Astrocyte (in vitro differentiated cells and primary cell): ENCODE data around the gene FAM20B. TPM values are rescaled to one million over a fixed set of nuclear protein-coding genes. Genes with fewer than 3 reads are reported as not detected.

Source experiments
- DNase-seq: peaks from one replicate; pipeline ENCODE4 v3.0.0-alpha.2; 2010; ENCODE audit warnings: low read depth
- FAIRE-seq: peaks from 2 replicates; lab custom pipeline; 2011; peaks lifted over from hg19 to GRCh38; lab: Jason Lieb, UNC
- H2AFZ ChIP-seq: 2 replicates; pipeline ENCODE4 v1.6.0; 2012; ENCODE audit warnings: low read depth, low read length, inconsistent platforms
- H3K27ac ChIP-seq: 2 replicates; pipeline ENCODE4 v1.5.1; 2011; ENCODE audit warnings: low read depth, low read length, inconsistent platforms
- H3K27me3 ChIP-seq: 2 replicates; pipeline ENCODE4 v1.6.0; 2011; ENCODE audit warnings: low read length, inconsistent platforms; ENCODE audit not compliant: insufficient read depth
- H3K36me3 ChIP-seq: 2 replicates; pipeline ENCODE4 v1.5.1; 2011; ENCODE audit warnings: low read length, inconsistent platforms; ENCODE audit not compliant: insufficient read depth
- H3K4me1 ChIP-seq: 2 replicates; pipeline ENCODE4 v1.5.1; 2011; ENCODE audit warnings: low read length, inconsistent platforms; ENCODE audit not compliant: insufficient read depth
- H3K4me2 ChIP-seq: 2 replicates; pipeline ENCODE4 v1.6.0; 2012; ENCODE audit warnings: low read length, inconsistent platforms
- H3K4me3 ChIP-seq: 2 replicates; pipeline ENCODE4 v1.5.1; 2011; ENCODE audit warnings: low read depth, mild to moderate bottlenecking, low read length, inconsistent platforms; ENCODE audit not compliant: insufficient read depth
- H3K79me2 ChIP-seq: 2 replicates; pipeline ENCODE4 v1.6.0; 2012; ENCODE audit warnings: mild to moderate bottlenecking, low read length, inconsistent platforms; ENCODE audit not compliant: insufficient read depth
- H3K9ac ChIP-seq: 2 replicates; pipeline ENCODE4 v1.6.0; 2012; ENCODE audit warnings: mild to moderate bottlenecking, low read length, inconsistent platforms
- H3K9me3 ChIP-seq: 2 replicates; pipeline ENCODE4 v1.5.1; 2012; ENCODE audit warnings: low read depth, mild to moderate bottlenecking, low read length, inconsistent platforms; ENCODE audit not compliant: insufficient read depth
- H4K20me1 ChIP-seq: 2 replicates; pipeline ENCODE4 v1.6.0; 2012; ENCODE audit warnings: low read length, inconsistent platforms; ENCODE audit not compliant: insufficient read depth
- H3K27ac Mint-ChIP-seq: one replicate; pipeline ENCODE4 v1.8.0; 2021; ENCODE audit warnings: mild to moderate bottlenecking, mixed read lengths; ENCODE audit not compliant: unreplicated experiment
- H3K27me3 Mint-ChIP-seq: one replicate; pipeline ENCODE4 v1.8.0; 2021; ENCODE audit warnings: low read depth, mixed read lengths; ENCODE audit not compliant: unreplicated experiment
- H3K36me3 Mint-ChIP-seq: one replicate; pipeline ENCODE4 v1.8.0; 2021; ENCODE audit warnings: low read depth, mixed read lengths; ENCODE audit not compliant: unreplicated experiment
- H3K4me1 Mint-ChIP-seq: one replicate; pipeline ENCODE4 v1.8.0; 2021; ENCODE audit warnings: low read depth, mixed read lengths; ENCODE audit not compliant: unreplicated experiment
- H3K4me3 Mint-ChIP-seq: one replicate; pipeline ENCODE4 v1.8.0; 2021; ENCODE audit warnings: mild to moderate bottlenecking, moderate library complexity, mixed read lengths; ENCODE audit not compliant: unreplicated experiment
- H3K9me3 Mint-ChIP-seq: one replicate; pipeline ENCODE4 v1.8.0; 2021; ENCODE audit warnings: mild to moderate bottlenecking, mixed read lengths; ENCODE audit not compliant: unreplicated experiment
- CTCF ChIP-seq: IDR thresholded peaks from 2 replicates; pipeline ENCODE4 v1.5.1; 2011; ENCODE audit warnings: low read depth, mild to moderate bottlenecking, inconsistent platforms, low read length, moderate library complexity; ENCODE audit not compliant: insufficient read depth
- EZH2 ChIP-seq: IDR thresholded peaks from 2 replicates; pipeline ENCODE4 v1.6.1; 2012; ENCODE audit warnings: mild to moderate bottlenecking, low read length, inconsistent platforms; ENCODE audit not compliant: insufficient read depth
- total RNA-seq: library from RNA; stranded (reverse); gene quantifications from 2 replicates; pipeline ENCODE4 v1.2.1, GENCODE V29; 2021

Gene FAM20B
- total RNA-seq, 1 donor from 2014 or later, result 34.0 TPM

DNA sequence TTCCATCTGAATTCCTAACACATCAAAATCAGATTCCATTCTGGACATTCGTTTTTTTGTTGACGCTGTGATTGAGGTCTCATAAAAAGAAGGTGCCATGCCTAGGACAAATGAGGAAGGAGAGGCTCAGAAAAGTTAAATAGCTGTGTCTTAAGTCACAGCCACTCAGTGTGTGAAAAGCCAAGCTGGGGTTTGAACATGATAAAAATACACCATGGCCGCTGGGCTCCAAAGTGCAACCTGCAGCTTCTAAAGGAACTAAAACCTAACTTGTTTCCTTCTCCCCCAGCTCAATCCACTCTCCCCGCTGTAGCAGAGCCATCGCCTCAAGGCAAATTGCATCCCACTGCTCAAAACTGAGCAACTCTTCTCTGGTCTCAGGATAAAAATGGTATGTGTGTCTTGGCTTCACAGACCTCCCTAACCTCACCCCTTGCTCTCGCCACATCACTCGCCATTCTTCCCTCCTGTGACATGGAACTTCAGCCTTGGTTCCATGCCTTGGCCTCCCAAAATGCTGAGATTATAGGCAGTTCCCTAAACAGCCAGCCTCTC lies 22.1 kb upstream of the FAM20B start:
- Histone ChIP-seq H3K27me3 (no peaks in the 10 kb centered on the region), H3K36me3 (no peaks in the 10 kb centered on the region), H3K9ac (no peak overlapping the region), H3K9me3 (no peaks in the 10 kb centered on the region), H3K4me3 (no peak overlapping the region), H3K4me1 (no peaks in the 10 kb centered on the region), H3K79me2 (no peaks in the 10 kb centered on the region), H3K4me2 (no peak overlapping the region), H4K20me1 (no peaks in the 10 kb centered on the region), H3K27ac (no peak overlapping the region), H2AFZ (no peak overlapping the region)
- Mint-ChIP-seq H3K27ac (no peak overlapping the region), H3K9me3 (no peaks in the 10 kb centered on the region), H3K4me3 (no peak overlapping the region), H3K27me3 (no peaks in the 10 kb centered on the region), H3K4me1 (no peaks in the 10 kb centered on the region), H3K36me3 (no peaks in the 10 kb centered on the region)
- DNase-seq (no peak), FAIRE-seq (no peak)
- TF ChIP-seq EZH2 (no peak), CTCF (no peak)

DNA sequence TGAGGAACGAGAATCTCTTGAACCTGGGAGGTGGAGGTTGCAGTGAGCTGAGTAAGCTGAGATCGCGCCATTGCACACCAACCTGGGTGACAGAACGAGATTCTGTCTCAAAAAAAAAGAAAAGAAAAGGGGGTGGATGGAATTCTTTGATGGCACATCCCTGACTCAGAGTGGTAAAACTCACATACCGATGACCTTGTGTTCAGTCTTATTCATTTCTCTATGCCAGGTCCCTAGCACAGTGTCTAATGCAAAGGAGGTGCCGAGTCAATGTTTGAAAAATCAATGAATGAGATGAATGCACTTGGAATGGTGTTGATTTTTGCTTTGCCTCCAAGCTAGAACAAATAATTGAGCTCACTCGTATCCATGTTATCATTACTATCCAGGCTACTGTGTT lies 18.5 kb upstream of the FAM20B start:
- no peaks in the 10 kb centered on the region for H3K27me3 ChIP-seq
- no peak overlapping the region for H3K27ac ChIP-seq
- TF ChIP-seq EZH2, result no peak
- no peaks in the 10 kb centered on the region for H3K36me3 ChIP-seq
- H3K27me3 Mint-ChIP-seq, result no peaks in the 10 kb centered on the region
- no peaks in the 10 kb centered on the region for H3K36me3 Mint-ChIP-seq
- no peak overlapping the region for H3K4me2 ChIP-seq
- no peaks in the 10 kb centered on the region for H3K4me1 Mint-ChIP-seq
- H3K27ac Mint-ChIP-seq, result no peak overlapping the region
- H3K9me3 Mint-ChIP-seq, result no peaks in the 10 kb centered on the region
- no peaks in the 10 kb centered on the region for H4K20me1 ChIP-seq
- H3K4me1 ChIP-seq, result no peaks in the 10 kb centered on the region
- DNase-seq, result no peak
- no peak for FAIRE-seq
- H3K4me3 ChIP-seq, result no peak overlapping the region
- no peak overlapping the region for H3K9ac ChIP-seq
- no peak overlapping the region for H3K4me3 Mint-ChIP-seq
- no peak overlapping the region for H2AFZ ChIP-seq
- no peaks in the 10 kb centered on the region for H3K79me2 ChIP-seq
- no peaks in the 10 kb centered on the region for H3K9me3 ChIP-seq

DNA sequence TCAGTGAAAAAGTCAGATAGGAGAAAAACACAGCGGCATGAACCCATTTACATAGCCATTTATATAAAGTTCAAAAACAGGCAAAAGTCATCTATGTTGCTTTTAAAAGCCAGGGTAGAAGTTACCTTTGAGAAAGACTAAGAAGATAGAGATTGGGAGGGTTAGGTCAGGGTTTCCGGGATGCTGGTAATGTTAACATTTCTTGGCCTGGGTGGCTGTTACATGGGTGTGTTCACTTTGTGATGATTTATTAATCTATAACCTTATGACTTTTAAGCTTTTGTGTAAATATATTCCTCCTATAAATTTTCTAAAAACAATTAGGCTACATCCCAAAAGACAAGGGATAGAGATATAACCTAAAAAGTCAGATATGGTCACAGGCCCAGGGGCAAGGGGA lies 15.0 kb upstream of the FAM20B start:
- Histone ChIP-seq H3K4me3 (no peak overlapping the region), H2AFZ (no peak overlapping the region), H3K4me1 (no peaks in the 10 kb centered on the region), H3K27ac (no peak overlapping the region), H3K4me2 (no peak overlapping the region), H4K20me1 (no peaks in the 10 kb centered on the region), H3K36me3 (no peaks in the 10 kb centered on the region), H3K9ac (no peak overlapping the region), H3K27me3 (no peaks in the 10 kb centered on the region), H3K9me3 (no peaks in the 10 kb centered on the region), H3K79me2 (no peaks in the 10 kb centered on the region)
- no peak overlapping the region for H3K27ac Mint-ChIP-seq
- no peaks in the 10 kb centered on the region for H3K36me3 Mint-ChIP-seq
- FAIRE-seq (no peak), DNase-seq (no peak)
- H3K27me3 Mint-ChIP-seq, result peaks cover 2% of the 10 kb centered on the region
- H3K4me1 Mint-ChIP-seq, result no peaks in the 10 kb centered on the region
- H3K4me3 Mint-ChIP-seq, result no peak overlapping the region
- no peak for TF ChIP-seq CTCF
- TF ChIP-seq EZH2, result no peak
- no peaks in the 10 kb centered on the region for H3K9me3 Mint-ChIP-seq
